Chondrocyte (in vitro differentiated cells): ENCODE data around the gene SLC30A4. TPM values are rescaled to one million over a fixed set of nuclear protein-coding genes. Genes with fewer than 3 reads are reported as not detected.
"Not testable (repeated sequence)": the region's sequence is repeated elsewhere in the genome, so short reads cannot be mapped to it uniquely, and the experiment has no call there.

ENCODE experiments used
- DNase-seq: peaks from one replicate; pipeline ENCODE4 v3.0.0; 2021; ENCODE audit warnings: mixed read lengths, low spot score
- H3K27ac Mint-ChIP-seq: one replicate; pipeline ENCODE4 v1.8.0; 2021; ENCODE audit warnings: mild to moderate bottlenecking, moderate library complexity, mixed read lengths; ENCODE audit not compliant: unreplicated experiment
- H3K27me3 Mint-ChIP-seq: 2 replicates; pipeline ENCODE4 v1.8.0; 2021; ENCODE audit warnings: low read depth, mixed read lengths
- H3K36me3 Mint-ChIP-seq: 2 replicates; pipeline ENCODE4 v1.8.0; 2021; ENCODE audit warnings: low read depth, mixed read lengths
- H3K4me1 Mint-ChIP-seq: 2 replicates; pipeline ENCODE4 v1.8.0; 2021; ENCODE audit warnings: low read depth, mild to moderate bottlenecking, mixed read lengths
- H3K4me3 Mint-ChIP-seq: one replicate; pipeline ENCODE4 v1.8.0; 2021; ENCODE audit warnings: mild to moderate bottlenecking, moderate library complexity, mixed read lengths; ENCODE audit not compliant: unreplicated experiment
- H3K9me3 Mint-ChIP-seq: 2 replicates; pipeline ENCODE4 v1.8.0; 2021; ENCODE audit warnings: low read depth, mixed read lengths
- total RNA-seq: library from RNA; stranded (reverse); gene quantifications from 3 replicates; pipeline ENCODE4 v1.2.1, GENCODE V29; 2021
- TF ChIP-seq, protein P1 (sequence below): fragments of 200-600 bp; sonication (generic); IDR thresholded peaks from 2 replicates; pipeline ENCODE4 v1.5.0; 2021; ENCODE audit warnings: antibody characterized with exemption, mild to moderate bottlenecking, moderate library complexity

SLC30A4 gene
- total RNA-seq, 1 donor from 2014 or later, result 17.1 TPM

DNA sequence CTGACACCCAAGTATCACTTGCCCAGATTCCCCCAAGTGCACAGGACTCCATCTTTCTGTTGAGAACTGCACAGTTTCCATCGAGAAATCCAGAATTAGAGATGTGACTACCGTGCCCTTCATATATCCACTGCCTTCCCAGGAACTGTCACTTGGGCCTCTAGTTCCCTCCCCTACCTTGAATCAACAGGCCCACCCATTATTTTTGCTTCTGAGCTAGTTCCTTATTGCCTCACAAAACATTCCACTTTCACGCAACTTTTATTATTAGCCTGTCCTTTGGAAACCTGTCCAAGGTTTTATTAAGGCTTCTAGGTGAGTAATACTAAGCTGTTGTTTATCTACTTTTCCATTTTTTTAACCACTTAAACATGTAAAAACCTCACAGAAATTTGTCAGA is 17.1 kb upstream of the SLC30A4 start:
- Mint-ChIP-seq H3K9me3 (no peaks in the 10 kb centered on the region), H3K36me3 (no peaks in the 10 kb centered on the region), H3K4me3 (no peak overlapping the region), H3K4me1 (peaks cover 6% of the 10 kb centered on the region), H3K27ac (no peak overlapping the region), H3K27me3 (no peaks in the 10 kb centered on the region)
- DNase-seq, result no peak
- TF ChIP-seq, protein P1, sequence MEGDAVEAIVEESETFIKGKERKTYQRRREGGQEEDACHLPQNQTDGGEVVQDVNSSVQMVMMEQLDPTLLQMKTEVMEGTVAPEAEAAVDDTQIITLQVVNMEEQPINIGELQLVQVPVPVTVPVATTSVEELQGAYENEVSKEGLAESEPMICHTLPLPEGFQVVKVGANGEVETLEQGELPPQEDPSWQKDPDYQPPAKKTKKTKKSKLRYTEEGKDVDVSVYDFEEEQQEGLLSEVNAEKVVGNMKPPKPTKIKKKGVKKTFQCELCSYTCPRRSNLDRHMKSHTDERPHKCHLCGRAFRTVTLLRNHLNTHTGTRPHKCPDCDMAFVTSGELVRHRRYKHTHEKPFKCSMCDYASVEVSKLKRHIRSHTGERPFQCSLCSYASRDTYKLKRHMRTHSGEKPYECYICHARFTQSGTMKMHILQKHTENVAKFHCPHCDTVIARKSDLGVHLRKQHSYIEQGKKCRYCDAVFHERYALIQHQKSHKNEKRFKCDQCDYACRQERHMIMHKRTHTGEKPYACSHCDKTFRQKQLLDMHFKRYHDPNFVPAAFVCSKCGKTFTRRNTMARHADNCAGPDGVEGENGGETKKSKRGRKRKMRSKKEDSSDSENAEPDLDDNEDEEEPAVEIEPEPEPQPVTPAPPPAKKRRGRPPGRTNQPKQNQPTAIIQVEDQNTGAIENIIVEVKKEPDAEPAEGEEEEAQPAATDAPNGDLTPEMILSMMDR, result no peak

GRCh38 chr15:45536934-45537333 is 14.4 kb upstream of the SLC30A4 start:
- H3K27me3 Mint-ChIP-seq, result no peaks in the 10 kb centered on the region
- H3K4me3 Mint-ChIP-seq, result no peak overlapping the region
- no peak for DNase-seq
- H3K9me3 Mint-ChIP-seq, result no peaks in the 10 kb centered on the region
- H3K27ac Mint-ChIP-seq, result no peak overlapping the region
- no peaks in the 10 kb centered on the region for H3K36me3 Mint-ChIP-seq
- H3K4me1 Mint-ChIP-seq, result peaks cover 13% of the 10 kb centered on the region
- TF ChIP-seq, protein P1, result no peak

- no peaks in the 10 kb centered on the region for H3K9me3 Mint-ChIP-seq
Measured at GRCh38 chr15:45535486-45536042, 13.0 kb upstream of the SLC30A4 start.

GRCh38 chr15:45534821-45535220 is 12.3 kb upstream of the SLC30A4 start:
- Mint-ChIP-seq H3K9me3 (no peaks in the 10 kb centered on the region), H3K4me3 (no peak overlapping the region), H3K36me3 (no peaks in the 10 kb centered on the region), H3K27me3 (no peaks in the 10 kb centered on the region), H3K4me1 (peaks cover 12% of the 10 kb centered on the region), H3K27ac (no peak overlapping the region)
- no peak for DNase-seq
- TF ChIP-seq, protein P1, result no peak

More at GRCh38 chr15:45535486-45536042, 13.0 kb upstream of the SLC30A4 start:
- H3K4me1 Mint-ChIP-seq, result peaks cover 12% of the 10 kb centered on the region
- no peaks in the 10 kb centered on the region for H3K36me3 Mint-ChIP-seq
- H3K27ac Mint-ChIP-seq, result no peak overlapping the region
- H3K27me3 Mint-ChIP-seq, result no peaks in the 10 kb centered on the region
- no peak overlapping the region for H3K4me3 Mint-ChIP-seq
- DNase-seq, result no peak
- TF ChIP-seq, protein P1, result no peak

GRCh38 chr15:45532892-45533291 is 10.3 kb upstream of the SLC30A4 start:
- H3K4me1 Mint-ChIP-seq, H3K36me3 Mint-ChIP-seq, H3K27ac Mint-ChIP-seq, H3K9me3 Mint-ChIP-seq, H3K27me3 Mint-ChIP-seq, DNase-seq, H3K4me3 Mint-ChIP-seq: not testable (repeated sequence)

DNA sequence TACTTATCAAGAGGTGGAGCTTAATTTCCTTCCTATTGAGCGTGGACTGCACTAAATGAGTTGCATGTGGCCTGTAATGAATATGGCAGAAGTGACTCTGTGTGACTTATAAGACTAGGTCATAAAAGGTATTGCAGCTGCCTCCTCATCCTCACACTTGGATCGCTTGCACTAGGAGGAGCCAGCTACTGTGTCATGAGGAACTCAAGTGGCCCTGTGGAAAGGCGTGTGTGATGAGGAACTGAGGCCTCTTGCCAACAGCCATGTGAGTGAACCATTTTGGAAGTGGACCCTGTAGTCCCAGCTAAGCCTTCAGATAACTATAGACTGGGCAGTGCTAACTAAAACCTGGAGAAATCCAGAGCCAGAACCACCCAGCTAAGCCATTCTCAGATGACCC is 7.1 kb upstream of the SLC30A4 start:
- no peaks in the 10 kb centered on the region for H3K36me3 Mint-ChIP-seq
- H3K4me1 Mint-ChIP-seq, result peaks cover 8% of the 10 kb centered on the region
- no peak overlapping the region for H3K27ac Mint-ChIP-seq
- TF ChIP-seq, protein P1, result no peak
- no peak for DNase-seq
- H3K4me3 Mint-ChIP-seq, result no peak overlapping the region
- no peaks in the 10 kb centered on the region for H3K9me3 Mint-ChIP-seq
- peaks cover 1% of the 10 kb centered on the region for H3K27me3 Mint-ChIP-seq
